GM18508 (cell line): ENCODE results near the gene TSNAXIP1.
"Not testable (repeated sequence)": the region's sequence is repeated elsewhere in the genome, so short reads cannot be mapped to it uniquely, and the experiment has no call there.

ENCODE experiments used
- ATAC-seq: cut with Tn5 transposase; IDR thresholded peaks from one replicate; pipeline ENCODE4 v1.9.1; 2021; ENCODE audit warnings: moderate number of reproducible peaks; ENCODE audit not compliant: insufficient read depth, unreplicated experiment

TSNAXIP1 gene

GRCh38 chr16:67855789-67856188, 49.1 kb downstream of the TSNAXIP1 start:
- no peak for ATAC-seq

GRCh38 chr16:67856927-67857546, 50.3 kb downstream of the TSNAXIP1 start:
- ATAC-seq: no peak

- no peak for ATAC-seq
These were observed 51.0 kb downstream of the TSNAXIP1 start for GRCh38 chr16:67857547-67858233.

- no peak for ATAC-seq
These were observed 51.8 kb downstream of the TSNAXIP1 start for GRCh38 chr16:67858500-67858899.

- ATAC-seq: no peak
These were observed 54.1 kb downstream of the TSNAXIP1 start for GRCh38 chr16:67860589-67861398.

- ATAC-seq: no peak
These were observed 55.2 kb downstream of the TSNAXIP1 start for GRCh38 chr16:67861877-67862276.

- ATAC-seq: no peak
These were observed 56.2 kb downstream of the TSNAXIP1 start for GRCh38 chr16:67862623-67863583.

GRCh38 chr16:67864044-67864443, 57.4 kb downstream of the TSNAXIP1 start:
- not testable (repeated sequence) for ATAC-seq

- ATAC-seq: no peak
These were observed 57.9 kb downstream of the TSNAXIP1 start for GRCh38 chr16:67864594-67864993.

GRCh38 chr16:67865318-67865717, 58.6 kb downstream of the TSNAXIP1 start:
- no peak for ATAC-seq

GRCh38 chr16:67868290-67868689, 61.6 kb downstream of the TSNAXIP1 start:
- ATAC-seq: no peak

- no peak for ATAC-seq
These were observed 63.0 kb downstream of the TSNAXIP1 start for GRCh38 chr16:67869653-67870052.

- no peak for ATAC-seq
These were observed 64.6 kb downstream of the TSNAXIP1 start for GRCh38 chr16:67871256-67871655.

- no peak for ATAC-seq
These were observed 65.5 kb downstream of the TSNAXIP1 start for GRCh38 chr16:67872131-67872630.

- no peak for ATAC-seq
These were observed 66.1 kb downstream of the TSNAXIP1 start, which contains the start of gene EDC4 for GRCh38 chr16:67872631-67873434. Gene EDC4, plus strand, starts transcription at chr16:67873052. Its CDS starts 210 bp downstream, at chr16:67873262.

- no peak for ATAC-seq
These were observed 67.0 kb downstream of the TSNAXIP1 start for GRCh38 chr16:67873435-67874370.

- no peak for ATAC-seq
These were observed 67.7 kb downstream of the TSNAXIP1 start for GRCh38 chr16:67874372-67874771.

GRCh38 chr16:67877064-67877463, 70.4 kb downstream of the TSNAXIP1 start:
- no peak for ATAC-seq
